Calu3 (cell line): ENCODE results near the gene ISY1. TPM values are rescaled to one million over a fixed set of nuclear protein-coding genes. Genes with fewer than 3 reads are reported as not detected.

Experiments used
- BruUV-seq: library from RNA; stranded (reverse); fragments of 400-500 nt; replicated peaks from 2 replicates; lab custom pipeline; 2021; lab: Mats Ljungman, UMichigan
- CTCF ChIA-PET: fragments of 300-600 bp; sonication (Branson Sonifier 250); formaldehyde crosslinking; loops from one replicate; lab custom pipeline; 2022; ENCODE audit warnings: antibody characterized with exemption; lab: Charles Lee
- DNase-seq: peaks from one replicate; pipeline ENCODE4 v3.0.0; 2022
- H3K27ac Mint-ChIP-seq: one replicate; pipeline ENCODE4 v1.8.0; 2022; ENCODE audit warnings: mixed read lengths; ENCODE audit not compliant: unreplicated experiment
- H3K27me3 Mint-ChIP-seq: one replicate; pipeline ENCODE4 v1.8.0; 2022; ENCODE audit warnings: mixed read lengths; ENCODE audit not compliant: unreplicated experiment
- H3K36me3 Mint-ChIP-seq: one replicate; pipeline ENCODE4 v1.8.0; 2022; ENCODE audit warnings: mild to moderate bottlenecking, moderate library complexity, mixed read lengths; ENCODE audit not compliant: insufficient read depth, unreplicated experiment
- H3K4me1 Mint-ChIP-seq: one replicate; pipeline ENCODE4 v1.8.0; 2022; ENCODE audit warnings: mild to moderate bottlenecking, low read depth, mixed read lengths; ENCODE audit not compliant: unreplicated experiment
- H3K4me3 Mint-ChIP-seq: one replicate; pipeline ENCODE4 v1.8.0; 2022; ENCODE audit warnings: mild to moderate bottlenecking, low read depth, moderate library complexity, mixed read lengths; ENCODE audit not compliant: unreplicated experiment
- H3K9me3 Mint-ChIP-seq: one replicate; pipeline ENCODE4 v1.8.0; 2022; ENCODE audit warnings: low read depth, mixed read lengths; ENCODE audit not compliant: unreplicated experiment
- CTCF ChIP-seq: fragments of 200-600 bp; IDR thresholded peaks from one replicate; pipeline ENCODE4 v1.8.0; 2022; ENCODE audit warnings: antibody characterized with exemption; ENCODE audit not compliant: unreplicated experiment
- intact Hi-C: fragments of 100-400 bp; cut with micrococcal nuclease; formaldehyde crosslinking; loops from one replicate; pipeline ENCODE4 v1.10.0; 2022; ENCODE audit not compliant: unreplicated experiment
- total RNA-seq: library from RNA; stranded (reverse); gene quantifications from 2 replicates; pipeline ENCODE4 v1.2.3, GENCODE V29; 2022

ISY1 gene
- total RNA-seq, 1 experiment from 2014 or later = 77.0 TPM

DNA sequence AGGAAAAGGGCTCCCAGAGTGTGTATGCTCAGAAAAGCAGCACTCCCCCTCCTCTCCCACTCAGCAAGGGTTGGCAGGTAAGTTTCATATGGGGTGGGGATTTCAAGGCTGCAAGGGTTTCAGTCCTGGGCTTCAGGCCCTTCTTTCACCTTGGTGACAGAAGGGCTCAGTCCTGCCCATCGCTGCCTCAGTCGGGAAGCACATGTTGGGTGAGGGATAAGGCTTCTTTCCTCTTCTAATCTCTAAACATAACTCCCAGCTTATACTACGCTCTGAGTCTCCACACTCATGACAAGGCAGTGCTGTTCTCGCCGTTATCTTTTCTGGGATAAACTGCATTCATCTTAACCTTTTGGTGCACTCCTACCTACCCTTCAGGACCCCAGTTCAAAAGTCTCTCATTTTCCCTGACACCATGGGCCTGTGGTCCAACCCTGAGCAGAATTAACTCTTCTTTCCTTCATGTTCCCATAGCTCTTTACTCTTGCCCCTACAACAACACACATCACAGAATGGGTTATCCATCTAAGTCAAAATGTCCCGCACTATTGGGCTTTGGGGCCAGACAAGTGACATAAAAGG, 56.3 kb downstream of the ISY1 start:
- DNase-seq = no peak
- TF ChIP-seq CTCF = no peak
- peaks cover 12% of the 10 kb centered on the region for H3K36me3 Mint-ChIP-seq
- H3K9me3 Mint-ChIP-seq = no peaks in the 10 kb centered on the region
- intact Hi-C loops = no loop called here
- no peaks in the 10 kb centered on the region for H3K4me1 Mint-ChIP-seq
- H3K27me3 Mint-ChIP-seq = no peaks in the 10 kb centered on the region
- CTCF ChIA-PET = interaction anchor here (0.5 to 0.6 kb wide), 3 partner anchors 10 to 51 kb away, joined by 3 to 4 read pairs (median 3); no protein-coding TSS in a partner anchor
- BruUV-seq = no TSS peak
- no peak overlapping the region for H3K4me3 Mint-ChIP-seq
- no peak overlapping the region for H3K27ac Mint-ChIP-seq

- BruUV-seq = no TSS peak
- intact Hi-C loops = no loop called here
- Mint-ChIP-seq H3K9me3 (no peaks in the 10 kb centered on the region), H3K27ac (no peak overlapping the region), H3K4me1 (no peaks in the 10 kb centered on the region), H3K36me3 (peaks cover 12% of the 10 kb centered on the region), H3K27me3 (no peaks in the 10 kb centered on the region), H3K4me3 (no peak overlapping the region)
- CTCF ChIA-PET = interaction anchor here (0.5 to 0.6 kb wide), 3 partner anchors 11 to 51 kb away, joined by 3 to 4 read pairs (median 3); no protein-coding TSS in a partner anchor
- no peak for TF ChIP-seq CTCF
- no peak for DNase-seq
Observed at GRCh38 chr3:129104051-129104450, 56.8 kb downstream of the ISY1 start.

- Mint-ChIP-seq H3K27me3 (no peaks in the 10 kb centered on the region), H3K4me3 (no peak overlapping the region), H3K4me1 (no peaks in the 10 kb centered on the region), H3K27ac (no peak overlapping the region), H3K36me3 (peaks cover 12% of the 10 kb centered on the region), H3K9me3 (peaks cover 1% of the 10 kb centered on the region)
- DNase-seq = no peak
- no TSS peak for BruUV-seq
- no peak for TF ChIP-seq CTCF
- intact Hi-C loops = no loop called here
- CTCF ChIA-PET = no interaction called here
Observed at GRCh38 chr3:129103296-129103695, 57.6 kb downstream of the ISY1 start.

DNA sequence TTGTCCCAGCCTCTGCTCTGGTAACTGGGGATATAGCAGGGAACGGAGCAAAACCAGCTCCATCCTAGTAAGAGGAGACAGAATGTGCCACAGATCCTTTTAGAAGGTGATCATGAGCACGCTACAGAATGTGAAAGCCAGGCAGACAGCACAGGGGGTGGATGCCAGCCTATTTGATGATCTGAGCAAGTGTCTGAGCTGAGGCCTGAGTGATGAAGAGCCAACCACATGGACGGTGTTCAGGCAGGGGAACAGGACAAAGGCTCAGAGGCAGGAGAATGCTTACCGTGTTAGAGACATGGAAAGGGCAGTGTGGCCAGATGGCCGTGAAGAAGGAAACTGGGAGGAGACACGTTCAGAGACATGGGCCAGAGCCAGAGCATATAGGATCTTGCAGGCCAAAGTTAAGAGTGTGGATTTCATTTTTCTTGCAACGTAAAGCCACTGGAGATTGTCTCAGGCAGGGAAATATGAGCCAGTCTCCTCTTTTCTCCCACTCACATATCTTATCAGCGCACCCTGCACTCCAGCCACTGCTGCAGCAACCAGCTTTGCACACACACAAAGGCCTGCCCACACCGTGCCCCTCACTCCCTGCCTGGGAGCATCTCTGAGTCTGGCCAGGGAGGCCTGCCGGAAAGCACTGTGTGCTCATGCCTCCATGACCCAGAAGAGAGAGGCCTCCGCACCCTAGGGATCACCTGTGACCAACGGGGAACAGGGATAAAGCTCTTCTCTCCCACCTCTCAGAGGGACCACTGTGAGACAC, 59.3 kb downstream of the ISY1 start:
- Mint-ChIP-seq H3K36me3 (peaks cover 6% of the 10 kb centered on the region), H3K27ac (no peak overlapping the region), H3K27me3 (no peaks in the 10 kb centered on the region), H3K4me1 (no peaks in the 10 kb centered on the region), H3K9me3 (peaks cover 3% of the 10 kb centered on the region), H3K4me3 (no peak overlapping the region)
- no peak for DNase-seq
- CTCF ChIA-PET = interaction anchor here (0.6 to 1.8 kb wide), 4 partner anchors 8 to 53 kb away, joined by 4 to 6 read pairs (median 4); no protein-coding TSS in a partner anchor
- intact Hi-C loops = no loop called here
- no peak for TF ChIP-seq CTCF
- BruUV-seq = no TSS peak
